CD4-positive, alpha-beta T cell treated with Interferon gamma for 1 hour (primary cell): ENCODE results near the gene RNF113B.

Source experiments
- DNase-seq: peaks from one replicate; pipeline ENCODE4 v3.0.0-alpha.2; 2020

Gene RNF113B

DNA sequence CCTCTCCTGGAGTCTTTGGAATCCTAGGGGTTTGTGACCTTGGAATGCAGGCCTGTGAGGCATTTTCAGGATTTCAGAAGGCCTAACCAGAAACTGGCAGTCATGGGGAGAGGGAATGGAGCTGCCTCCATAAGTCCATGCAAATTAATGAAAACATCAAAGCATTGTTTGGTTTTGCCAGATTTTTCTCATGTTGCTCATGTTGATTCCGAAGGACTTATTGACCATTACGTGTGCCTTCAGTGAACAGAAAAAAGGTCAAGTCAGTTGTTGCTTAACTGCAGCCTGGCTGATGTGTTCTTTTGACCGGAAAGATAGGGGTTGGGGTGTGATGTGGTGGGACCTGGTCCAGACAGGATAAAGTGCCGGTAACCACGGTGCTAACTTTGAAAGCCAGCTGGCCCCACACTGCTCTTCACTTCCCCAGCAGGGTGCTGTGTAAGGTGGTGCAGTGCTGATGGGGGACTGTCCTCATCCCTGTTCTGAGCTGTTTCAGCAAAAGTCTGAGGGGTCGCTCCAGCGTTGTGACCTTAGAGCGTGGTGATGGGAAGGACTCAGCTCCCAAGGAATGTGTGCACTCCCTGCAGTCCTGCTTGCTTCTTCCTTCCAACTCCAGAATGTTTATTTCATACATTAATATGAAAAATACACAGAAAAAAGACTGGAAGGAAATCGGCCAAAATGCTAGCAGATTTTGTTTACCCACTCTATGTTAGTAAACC is 3.5 kb downstream of the RNF113B start:
- DNase-seq, result no peak

GRCh38 chr13:98172590-98173422 is 4.3 kb downstream of the RNF113B start:
- no peak for DNase-seq

DNA sequence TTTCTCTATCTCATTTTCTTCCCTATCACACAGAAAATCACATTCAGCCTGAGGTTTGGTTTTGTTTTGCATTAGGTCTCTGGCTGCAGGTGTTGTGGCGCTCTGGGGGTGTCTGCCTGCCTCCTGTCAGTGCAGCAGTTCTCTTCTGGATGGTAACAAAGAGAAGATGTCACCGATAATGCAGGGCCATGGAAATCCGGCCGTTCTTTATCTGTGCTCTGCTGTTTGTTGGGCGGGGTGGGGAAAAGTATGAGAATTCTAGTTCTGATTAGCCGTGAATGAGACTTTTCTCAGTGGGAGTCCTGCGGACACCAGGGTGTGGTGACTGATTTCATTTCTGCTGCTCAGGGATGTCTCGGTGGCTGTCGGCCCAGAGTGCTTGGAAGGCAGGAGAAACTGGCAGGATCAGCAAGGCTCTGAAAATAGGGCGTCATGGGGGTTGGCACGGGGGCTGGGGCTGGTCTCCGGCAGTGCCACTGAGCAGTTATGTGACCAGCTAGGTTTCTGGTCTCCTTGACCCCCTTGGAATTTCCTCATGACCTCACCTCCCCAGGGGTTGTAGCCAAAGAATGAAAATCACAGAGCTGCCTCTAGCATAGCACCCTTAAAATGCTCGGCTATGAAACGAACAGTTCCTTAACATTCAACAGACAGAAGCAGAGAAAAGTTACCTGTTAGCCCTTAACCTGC is 5.0 kb downstream of the RNF113B start:
- DNase-seq, result no peak

DNA sequence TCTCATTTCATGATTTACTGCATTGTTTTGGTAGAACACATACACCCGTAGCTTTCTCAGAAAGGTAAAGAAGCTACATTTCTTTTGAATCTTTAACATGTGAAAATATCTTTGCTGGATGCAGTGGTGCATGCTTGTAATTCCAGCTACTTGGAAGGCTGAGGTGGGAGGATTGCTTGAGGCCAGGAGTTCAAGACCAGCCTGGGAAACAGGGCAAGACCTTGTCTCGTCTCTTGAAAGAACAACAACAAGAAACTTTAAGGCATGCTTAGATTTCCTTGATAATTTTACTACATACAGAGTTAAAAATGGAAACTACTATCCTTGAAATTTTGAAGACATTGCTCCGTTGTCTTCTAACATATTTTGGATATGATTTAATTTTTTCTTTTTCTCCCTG is 7.7 kb downstream of the RNF113B start:
- DNase-seq, result no peak

DNA sequence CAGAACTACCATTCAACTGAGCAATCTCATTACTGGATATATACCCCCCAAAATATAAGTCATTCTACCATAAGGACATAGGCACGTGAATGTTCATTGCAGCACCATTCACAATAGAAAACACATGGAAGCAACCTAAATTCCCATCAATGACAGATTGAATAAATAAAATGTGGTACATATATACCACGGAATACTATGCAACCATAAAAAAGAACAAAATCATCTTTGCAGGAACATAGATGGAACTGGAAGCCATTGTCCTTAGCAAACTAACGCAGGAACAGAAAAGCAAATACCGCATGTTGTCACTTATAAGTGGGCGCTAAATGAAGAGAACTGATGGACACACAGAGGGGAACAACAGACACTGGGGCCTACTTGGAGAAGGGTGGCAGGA is 14.1 kb downstream of the RNF113B start:
- DNase-seq, result no peak

DNA sequence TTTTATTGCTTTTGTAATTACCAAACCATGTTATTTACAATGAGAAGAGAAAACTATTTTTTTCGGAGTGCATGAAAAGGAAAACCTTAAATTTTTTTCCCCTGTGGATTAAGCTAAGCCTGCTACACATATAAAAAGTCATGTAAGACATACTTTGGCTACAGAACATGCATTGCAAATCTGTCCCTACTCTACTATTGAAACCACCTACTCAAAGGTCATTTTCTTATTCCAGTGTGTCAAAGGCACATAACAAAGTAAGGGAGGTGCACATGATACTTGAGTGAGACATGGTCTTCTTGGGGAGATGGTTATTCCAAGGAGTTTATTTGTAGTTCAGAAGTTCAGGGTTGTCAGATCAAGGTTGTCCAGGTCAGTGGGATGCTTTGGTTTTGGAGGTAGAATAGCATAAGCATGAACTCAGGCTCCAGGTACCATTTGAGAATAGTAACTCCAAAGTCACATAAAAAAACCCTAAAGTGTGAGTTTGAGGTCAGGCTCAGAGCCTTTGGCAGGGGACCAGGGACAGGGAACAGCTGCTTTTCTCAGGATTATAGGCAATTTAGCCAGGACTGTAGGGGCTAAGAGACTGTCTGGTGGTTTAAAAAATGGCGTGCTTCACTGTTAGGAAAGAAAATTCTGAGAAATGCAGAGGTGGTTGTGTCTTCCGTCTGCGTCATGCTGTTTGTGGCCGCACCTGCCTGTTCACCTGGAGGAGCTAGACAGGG is 18.7 kb downstream of the RNF113B start:
- no peak for DNase-seq

DNA sequence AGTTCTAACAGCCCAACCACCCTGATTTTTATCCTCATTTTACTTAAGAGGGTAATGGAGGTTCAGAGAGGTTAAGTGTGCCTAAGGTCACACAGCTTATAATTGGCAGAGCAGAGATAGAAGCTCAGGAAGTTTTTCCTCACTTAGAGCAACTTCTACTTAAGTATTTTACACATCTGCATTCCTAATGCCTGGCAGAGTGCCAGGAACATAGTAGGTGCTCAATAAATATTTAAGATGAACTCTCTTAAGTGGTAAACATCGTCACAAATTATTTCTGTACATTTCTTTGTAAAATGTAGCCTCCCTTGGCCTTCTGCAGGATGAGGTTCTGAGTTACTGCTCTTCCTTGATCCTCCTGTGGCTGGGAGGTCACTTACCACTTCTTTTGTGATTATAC is 19.5 kb downstream of the RNF113B start:
- DNase-seq, result no peak

- no peak for DNase-seq
Observed at GRCh38 chr13:98157188-98157587, 19.9 kb downstream of the RNF113B start.

DNA sequence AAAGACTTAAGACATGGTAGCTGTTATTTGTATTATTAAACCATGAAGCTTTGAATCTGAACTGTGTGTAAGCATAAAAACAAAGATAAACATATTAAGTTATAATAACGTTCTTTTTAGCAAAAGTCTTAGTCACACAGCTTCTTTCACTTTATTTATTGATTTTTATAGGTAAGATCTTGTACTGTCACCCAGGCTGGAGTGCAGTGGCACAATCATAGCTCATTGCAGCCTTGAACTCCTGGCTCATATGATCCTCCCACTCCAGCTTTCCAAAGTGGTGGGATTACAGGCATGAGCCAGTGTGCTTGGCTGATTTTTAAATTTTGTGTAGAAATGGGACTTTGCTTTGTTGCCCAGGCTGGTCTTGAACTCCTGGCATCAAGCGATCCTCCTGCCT is 20.8 kb downstream of the RNF113B start:
- no peak for DNase-seq

DNA sequence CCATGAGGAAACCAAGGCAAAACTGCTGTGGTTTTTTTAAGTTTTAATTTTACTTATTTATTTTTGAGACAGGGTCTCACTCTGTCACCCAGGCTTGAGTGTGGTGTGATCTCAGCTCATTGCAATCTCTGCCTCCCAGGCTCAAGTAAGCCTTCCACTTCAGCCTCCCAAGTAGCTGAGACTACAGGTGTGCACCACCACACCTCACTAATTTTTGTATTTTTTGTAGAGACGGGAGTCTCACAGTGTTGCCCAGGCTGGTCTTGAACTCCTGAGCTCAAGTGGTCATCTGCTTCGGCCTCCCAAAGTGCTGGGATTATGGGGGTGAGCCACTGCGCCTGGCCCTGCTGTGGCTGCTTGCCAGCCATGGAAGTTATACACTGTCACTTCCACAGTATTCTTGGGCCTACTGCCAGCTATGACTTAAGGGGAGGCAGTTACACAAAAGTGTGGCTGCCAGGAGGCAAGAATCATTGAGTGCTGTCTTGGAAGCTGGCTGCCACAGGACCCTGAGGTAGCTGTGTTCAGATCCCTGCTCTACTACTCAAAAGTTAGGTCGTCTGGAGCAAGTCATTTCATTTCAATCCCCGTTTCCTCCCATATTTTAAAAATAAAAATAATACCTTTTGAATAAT is 21.5 kb downstream of the RNF113B start:
- no peak for DNase-seq

DNA sequence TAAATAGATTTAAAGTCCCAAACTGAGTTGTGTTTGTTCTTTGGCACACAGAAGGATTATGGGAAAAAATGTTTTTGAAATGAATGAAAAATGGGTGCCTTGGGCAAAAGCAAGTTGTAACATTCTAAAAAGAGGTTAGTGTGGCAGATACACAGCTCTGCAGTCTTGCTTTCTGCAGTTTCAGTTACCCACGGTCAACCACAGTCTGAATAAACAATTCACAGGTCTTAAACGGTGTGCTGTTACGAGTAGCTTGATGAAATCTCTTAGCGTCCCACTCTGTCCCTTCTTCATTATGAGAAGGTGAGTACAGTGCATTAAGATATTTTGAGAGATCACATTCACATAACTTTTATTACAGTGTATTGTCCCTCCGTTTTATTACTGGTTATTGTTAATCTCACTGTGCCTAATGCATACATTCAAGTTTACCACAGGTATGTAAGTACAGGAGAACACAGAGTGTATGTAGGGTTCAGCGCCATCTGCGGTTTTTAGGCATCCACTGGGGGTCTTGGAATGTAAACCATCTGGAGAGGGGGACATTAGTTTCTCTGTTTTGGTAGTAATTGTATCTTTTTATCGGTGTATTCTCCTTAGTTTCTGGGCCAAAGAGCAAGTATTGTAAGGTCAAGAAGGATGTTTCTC is 26.1 kb downstream of the RNF113B start:
- DNase-seq, result no peak

DNA sequence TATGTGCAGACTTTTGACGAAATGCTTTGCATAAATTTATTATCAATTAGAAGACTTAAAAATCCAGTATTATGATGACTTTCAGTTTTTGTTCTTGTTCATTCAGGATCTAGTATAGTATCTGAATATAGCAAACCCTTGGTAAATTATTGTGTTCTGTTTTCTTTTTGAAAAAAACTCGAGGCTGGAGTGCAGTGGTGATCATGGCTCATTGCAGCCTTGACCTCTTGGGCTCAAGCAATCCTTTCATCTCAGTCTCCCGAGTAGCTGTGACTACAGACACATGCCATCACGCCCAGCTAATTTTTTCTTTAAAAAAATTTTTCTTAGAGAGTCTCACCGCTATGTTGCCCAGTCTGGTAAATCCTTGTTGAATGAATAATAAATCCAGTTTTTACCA is 29.5 kb downstream of the RNF113B start:
- no peak for DNase-seq

DNA sequence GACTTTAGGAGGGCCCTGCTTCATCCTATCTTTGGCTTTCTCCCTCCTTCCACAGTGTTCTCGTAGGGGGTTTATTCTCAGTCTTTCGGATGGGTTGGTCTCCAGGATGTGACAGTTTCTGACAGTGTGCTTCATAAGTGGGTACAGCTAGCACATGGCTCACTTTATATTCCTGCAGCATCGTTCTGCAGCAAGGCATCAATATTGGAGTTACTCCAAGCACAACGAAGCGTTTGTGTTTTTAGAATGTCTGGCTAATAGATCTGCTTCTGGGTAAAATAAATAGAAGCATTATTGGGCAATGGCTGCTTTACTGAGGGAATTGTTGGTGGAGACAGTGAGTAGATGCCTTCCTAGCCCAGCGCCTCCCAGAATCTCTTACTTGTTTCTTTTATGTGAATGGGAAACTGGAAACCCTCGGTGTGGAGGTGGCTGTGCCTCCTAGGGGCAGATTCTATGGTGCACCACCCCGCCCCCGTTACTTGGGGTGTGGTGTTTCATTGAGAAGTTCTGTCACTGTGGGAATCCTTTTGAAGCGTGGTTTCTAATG is 32.2 kb downstream of the RNF113B start:
- DNase-seq, result no peak

DNA sequence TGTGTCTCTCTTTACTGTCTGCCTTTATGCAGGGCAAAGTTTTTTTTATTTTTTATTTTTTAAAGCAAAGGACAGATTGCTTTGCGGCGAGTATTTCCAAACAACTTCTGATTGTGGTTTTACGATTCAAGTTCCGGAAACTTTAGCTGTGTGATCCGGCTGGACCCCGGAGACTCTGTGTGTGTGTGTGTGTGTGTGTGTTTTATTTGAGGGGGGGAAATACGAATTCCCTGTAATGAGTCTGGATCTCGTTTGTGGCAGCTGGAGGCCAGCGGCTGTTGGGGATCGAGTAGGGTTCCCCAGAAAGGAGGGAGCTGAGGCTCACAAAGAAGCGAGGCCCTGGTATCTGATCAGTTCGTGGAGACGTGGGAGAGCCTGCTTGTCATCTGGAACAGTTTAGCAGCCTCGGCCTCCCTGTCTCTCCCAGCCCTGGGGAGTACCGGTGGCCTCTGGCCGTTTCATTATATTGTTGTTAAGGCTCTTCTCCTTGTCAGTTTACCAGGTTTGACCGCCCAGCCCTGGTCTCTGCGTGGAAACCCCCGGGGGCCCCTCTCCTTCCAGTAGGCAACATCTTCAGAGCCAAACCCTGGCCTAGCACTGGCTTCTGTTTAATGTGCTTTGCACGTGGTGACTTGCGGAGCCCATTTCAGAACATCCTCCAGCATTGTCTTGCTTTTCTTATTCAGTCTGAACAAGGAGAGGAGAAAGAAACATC is 32.9 kb downstream of the RNF113B start:
- DNase-seq, result no peak

DNA sequence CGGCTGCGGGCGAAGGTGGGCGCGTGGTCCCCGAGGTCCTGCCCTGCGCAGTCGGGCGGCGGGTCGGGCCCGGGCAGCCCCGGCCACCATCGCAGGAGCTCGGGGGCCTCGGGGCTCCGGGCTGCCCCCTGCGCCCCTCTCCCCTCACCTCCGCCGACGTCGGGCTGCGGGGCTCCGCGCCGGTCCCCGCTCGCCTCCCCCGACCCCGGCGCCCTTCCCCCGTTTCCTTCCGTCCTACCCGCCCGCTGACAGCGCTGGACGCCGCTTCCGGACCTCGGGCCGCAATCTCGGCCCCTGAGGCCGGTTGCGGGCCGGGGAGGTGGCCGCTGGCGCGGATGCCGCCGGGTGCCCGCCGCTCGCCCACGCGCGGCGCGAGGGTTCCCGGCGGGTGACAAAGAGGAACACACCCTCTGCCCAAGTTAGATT is 33.5 kb downstream of the RNF113B start:
- no peak for DNase-seq

GRCh38 chr13:98143157-98143553 is 33.9 kb downstream of the RNF113B start:
- DNase-seq, result no peak

GRCh38 chr13:98142380-98143156 is 34.5 kb downstream of the RNF113B start, which contains the start of gene FARP1:
Gene FARP1, plus strand, starts transcription at chr13:98143094. Its CDS starts 70,149 bp downstream, at chr13:98213243.
- no peak for DNase-seq

GRCh38 chr13:98141509-98142379 is 35.3 kb downstream of the RNF113B start:
- DNase-seq, result no peak

GRCh38 chr13:98141091-98141490 is 36.0 kb downstream of the RNF113B start:
- DNase-seq, result no peak
